ENCODE measurements around the gene CCDC43. TPM values are rescaled to one million over a fixed set of nuclear protein-coding genes. Genes with fewer than 3 reads are reported as not detected.

CCDC43 gene
- total and polyA plus RNA-seq, 2 of the 8 experiments (the other 6 are each of a cell fraction or from before 2014, with no cell fraction given), result 4.9 to 38.1 TPM

DNA sequence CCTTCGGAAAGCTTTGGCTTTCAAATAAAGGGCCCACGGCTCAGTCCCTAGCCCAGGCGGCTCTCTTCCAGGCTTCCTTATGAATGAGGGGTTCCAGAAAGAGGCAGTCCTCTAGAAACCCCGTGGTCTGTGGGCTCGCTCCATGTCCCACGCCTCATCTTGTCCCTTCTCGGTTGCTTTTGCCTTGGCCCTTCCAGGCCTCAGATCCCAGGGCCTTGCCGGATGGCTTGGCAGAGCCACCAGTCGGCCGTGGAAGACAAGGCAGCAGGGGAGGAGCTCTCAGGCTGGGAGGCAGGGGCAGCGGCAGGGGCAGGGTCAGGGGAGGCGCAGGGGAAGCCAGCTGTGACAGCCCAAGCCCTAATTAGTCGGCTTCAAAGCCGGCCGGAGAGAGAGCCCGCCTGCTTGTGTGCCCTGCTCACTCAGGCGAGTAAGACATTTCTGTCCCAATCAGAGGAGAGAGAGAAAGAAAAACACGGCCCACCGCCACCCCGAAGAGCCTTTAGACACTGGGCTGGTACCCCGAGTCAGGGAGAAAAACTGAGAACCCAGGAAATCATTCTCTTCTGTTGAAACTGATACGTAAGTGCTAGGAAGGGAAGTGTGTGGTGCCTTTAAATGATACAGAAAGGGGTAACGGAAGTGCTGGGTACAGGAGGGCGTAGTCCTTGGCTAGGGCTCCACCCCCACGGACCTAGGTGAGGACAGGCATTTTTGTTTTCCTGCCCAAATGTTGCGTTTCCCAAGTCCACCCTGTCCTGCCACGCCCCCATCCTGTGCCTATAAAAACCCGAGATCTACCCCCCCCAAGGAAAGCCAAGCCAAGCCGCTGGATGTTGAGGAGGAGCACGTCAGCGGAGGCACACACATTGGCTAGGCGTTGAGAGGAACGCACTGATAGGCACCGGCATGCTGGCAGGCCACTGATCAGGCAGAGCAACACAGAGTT, 61.1 kb downstream of the CCDC43 start (continued):
- TF ChIP-seq SRF (IDR thresholded peaks at IDR 0.05; ENCODE audit: low read depth, low read length) (no peak), KDM1A (IDR thresholded peaks at IDR 0.05; ENCODE audit: borderline replicate concordance, low read length) (no peak), JUN (IDR thresholded peaks at IDR 0.05; ENCODE audit: low read depth, low read length) (no peak), TBP (IDR thresholded peaks at IDR 0.05; ENCODE audit: low read depth, low read length) (peak; percentile 54; the same call in 1 of the 2 replicates), E2F6 (IDR thresholded peaks at IDR 0.05) (peak; percentile 50; the same call in 1 of the 2 replicates), SIN3A (conservative IDR thresholded peaks at IDR 0.05 in 1 of 2, IDR thresholded peaks at IDR 0.05 in 1 of 2; ENCODE audit: low read depth in 1 of 2, low read length in 2 of 2) (0 out of 4 replicates have a peak, but pooled peaks of 1 of the 2 experiments have one; percentile 17), BRCA1 (IDR thresholded peaks at IDR 0.05; ENCODE audit: low read depth, low read length) (no peak), ASH2L (IDR thresholded peaks at IDR 0.05; ENCODE audit: low read length) (peak; percentile 27)
- TF ChIP-seq, protein P1, sequence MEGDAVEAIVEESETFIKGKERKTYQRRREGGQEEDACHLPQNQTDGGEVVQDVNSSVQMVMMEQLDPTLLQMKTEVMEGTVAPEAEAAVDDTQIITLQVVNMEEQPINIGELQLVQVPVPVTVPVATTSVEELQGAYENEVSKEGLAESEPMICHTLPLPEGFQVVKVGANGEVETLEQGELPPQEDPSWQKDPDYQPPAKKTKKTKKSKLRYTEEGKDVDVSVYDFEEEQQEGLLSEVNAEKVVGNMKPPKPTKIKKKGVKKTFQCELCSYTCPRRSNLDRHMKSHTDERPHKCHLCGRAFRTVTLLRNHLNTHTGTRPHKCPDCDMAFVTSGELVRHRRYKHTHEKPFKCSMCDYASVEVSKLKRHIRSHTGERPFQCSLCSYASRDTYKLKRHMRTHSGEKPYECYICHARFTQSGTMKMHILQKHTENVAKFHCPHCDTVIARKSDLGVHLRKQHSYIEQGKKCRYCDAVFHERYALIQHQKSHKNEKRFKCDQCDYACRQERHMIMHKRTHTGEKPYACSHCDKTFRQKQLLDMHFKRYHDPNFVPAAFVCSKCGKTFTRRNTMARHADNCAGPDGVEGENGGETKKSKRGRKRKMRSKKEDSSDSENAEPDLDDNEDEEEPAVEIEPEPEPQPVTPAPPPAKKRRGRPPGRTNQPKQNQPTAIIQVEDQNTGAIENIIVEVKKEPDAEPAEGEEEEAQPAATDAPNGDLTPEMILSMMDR (IDR thresholded peaks at IDR 0.05; ENCODE audit: control extremely low read depth in 1 of 3, insufficient read depth in 1 of 3, low read depth in 1 of 3, low read length in 3 of 3), result peak in 2 of 3 experiments; percentile 22 to 23; a peak in 3 of 4 replicates
- TF ChIP-seq, protein P2, sequence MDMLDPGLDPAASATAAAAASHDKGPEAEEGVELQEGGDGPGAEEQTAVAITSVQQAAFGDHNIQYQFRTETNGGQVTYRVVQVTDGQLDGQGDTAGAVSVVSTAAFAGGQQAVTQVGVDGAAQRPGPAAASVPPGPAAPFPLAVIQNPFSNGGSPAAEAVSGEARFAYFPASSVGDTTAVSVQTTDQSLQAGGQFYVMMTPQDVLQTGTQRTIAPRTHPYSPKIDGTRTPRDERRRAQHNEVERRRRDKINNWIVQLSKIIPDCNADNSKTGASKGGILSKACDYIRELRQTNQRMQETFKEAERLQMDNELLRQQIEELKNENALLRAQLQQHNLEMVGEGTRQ (IDR thresholded peaks at IDR 0.05; ENCODE audit: low read length), result no peak
- TF ChIP-seq, protein P3, sequence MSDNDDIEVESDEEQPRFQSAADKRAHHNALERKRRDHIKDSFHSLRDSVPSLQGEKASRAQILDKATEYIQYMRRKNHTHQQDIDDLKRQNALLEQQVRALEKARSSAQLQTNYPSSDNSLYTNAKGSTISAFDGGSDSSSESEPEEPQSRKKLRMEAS (IDR thresholded peaks at IDR 0.05), result no peak
